Keratinocyte (primary cell): ENCODE measurements around the gene AQP5. TPM values are rescaled to one million over a fixed set of nuclear protein-coding genes. Genes with fewer than 3 reads are reported as not detected.
A peak's percentile ranks its signal among the peaks of the same experiment; 100 is the strongest.

Source experiments
- DNase-seq: peaks from one replicate; pipeline ENCODE4 v3.0.0-alpha.2; 2011; ENCODE audit warnings: low read depth, missing footprints, low spot score
- FAIRE-seq: peaks from 2 replicates; lab custom pipeline; 2011; peaks lifted over from hg19 to GRCh38; lab: Jason Lieb, UNC
- H2AFZ ChIP-seq: 2 replicates; pipeline ENCODE4 v1.6.0; 2012; ENCODE audit warnings: low read length, control low read depth, inconsistent platforms; ENCODE audit not compliant: control insufficient read depth
- H3K27ac ChIP-seq: 2 replicates; pipeline ENCODE4 v1.5.1; 2011; ENCODE audit warnings: low read length; ENCODE audit not compliant: control insufficient read depth, insufficient read depth
- H3K27me3 ChIP-seq: 3 replicates; pipeline ENCODE4 v1.6.0; 2011; ENCODE audit warnings: low read length; ENCODE audit not compliant: control insufficient read depth, insufficient read depth; ENCODE audit errors: extremely low read depth
- H3K36me3 ChIP-seq, 2 experiments: 2 replicates in 1 of 2; 3 replicates in 1 of 2; pipeline ENCODE4 v1.5.1; 2011; ENCODE audit warnings: low read length in 2 of 2, mild to moderate bottlenecking in 1 of 2; ENCODE audit not compliant: control insufficient read depth in 2 of 2, insufficient read depth in 2 of 2; ENCODE audit errors: extremely low read depth in 1 of 2
- H3K4me1 ChIP-seq: 3 replicates; pipeline ENCODE4 v1.5.1; 2011; ENCODE audit warnings: low read length; ENCODE audit not compliant: control insufficient read depth, insufficient read depth; ENCODE audit errors: extremely low read depth
- H3K4me2 ChIP-seq: 3 replicates; pipeline ENCODE4 v1.6.0; 2011; ENCODE audit warnings: low read depth, low read length; ENCODE audit not compliant: control insufficient read depth, insufficient read depth; ENCODE audit errors: extremely low read depth
- H3K4me3 ChIP-seq, 3 experiments: fragments of 200-600 bp in 1 of 3; sonication (generic) in 1 of 3; 2 replicates in 2 of 3; 3 replicates in 1 of 3; pipeline ENCODE4 v1.5.1; 2011 to 2016; ENCODE audit warnings: low read length in 3 of 3, mild to moderate bottlenecking in 3 of 3, control low read depth in 2 of 3, inconsistent platforms in 1 of 3, low read depth in 1 of 3, mixed read lengths in 1 of 3, mixed run types in 1 of 3, moderate library complexity in 1 of 3; ENCODE audit not compliant: control insufficient read depth in 2 of 3, insufficient read depth in 2 of 3; ENCODE audit errors: extremely low read depth in 1 of 3
- H3K79me2 ChIP-seq: 2 replicates; pipeline ENCODE4 v1.6.0; 2012; ENCODE audit warnings: low read length; ENCODE audit not compliant: control insufficient read depth, insufficient read depth
- H3K9ac ChIP-seq: 3 replicates; pipeline ENCODE4 v1.6.0; 2011; ENCODE audit warnings: low read length; ENCODE audit not compliant: control insufficient read depth, insufficient read depth; ENCODE audit errors: extremely low read depth
- H3K9me1 ChIP-seq: 3 replicates; pipeline ENCODE4 v1.6.0; 2011; ENCODE audit warnings: low read length; ENCODE audit not compliant: control insufficient read depth, insufficient read depth; ENCODE audit errors: extremely low read depth
- H3K9me3 ChIP-seq: 2 replicates; pipeline ENCODE4 v1.5.1; 2012; ENCODE audit warnings: low read depth, low read length; ENCODE audit not compliant: control insufficient read depth
- H4K20me1 ChIP-seq: 3 replicates; pipeline ENCODE4 v1.6.0; 2011; ENCODE audit warnings: low read length; ENCODE audit not compliant: control insufficient read depth, insufficient read depth; ENCODE audit errors: extremely low read depth
- CTCF ChIP-seq, 3 experiments: IDR thresholded peaks in 1 of 3; conservative IDR thresholded peaks in 1 of 3; optimal IDR thresholded peaks in 1 of 3; 2 replicates in 2 of 3; 3 replicates in 1 of 3; pipeline versions ENCODE3 to v1.5.1; 2011; ENCODE audit warnings: low read length in 3 of 3, mild to moderate bottlenecking in 3 of 3, moderate library complexity in 2 of 3, control low read depth in 1 of 3, inconsistent platforms in 1 of 3; ENCODE audit not compliant: insufficient read depth in 2 of 3; ENCODE audit errors: extremely low read depth in 1 of 3
- EZH2 ChIP-seq: IDR thresholded peaks from one replicate; pipeline ENCODE4 v1.6.1; 2012; ENCODE audit warnings: inconsistent platforms, mild to moderate bottlenecking, low read length, moderate library complexity
- dilution Hi-C: fragments of 300-500 bp; cut with MboI; formaldehyde crosslinking; loops from one replicate; pipeline ENCODE4 v1.7.0; 2020; ENCODE audit warnings: low sequenced_read_pairs; ENCODE audit not compliant: extremely low pct_ligation_motif_present
- polyA plus RNA-seq, 5 experiments: library from polyadenylated mRNA; depleted of rRNA in 3 of 5; stranded (reverse) in 3 of 5; stranded (forward) in 1 of 5; unstranded in 1 of 5; fragments of >200 nt; gene quantifications; 1 replicate in 1 of 5; 2 replicates in 3 of 5; 3 replicates in 1 of 5; pipeline versions ENCODE4 v1.2.1 to v1.2.3, GENCODE V29; 2011 to 2012; ENCODE audit warnings: missing spikeins in 2 of 5, low read depth in 1 of 5, low replicate concordance in 1 of 5

The AQP5 gene
- polyA plus RNA-seq, 1 donor (not counting 4 experiments of a cell fraction or from before 2014, with no cell fraction given), result not detected

DNA sequence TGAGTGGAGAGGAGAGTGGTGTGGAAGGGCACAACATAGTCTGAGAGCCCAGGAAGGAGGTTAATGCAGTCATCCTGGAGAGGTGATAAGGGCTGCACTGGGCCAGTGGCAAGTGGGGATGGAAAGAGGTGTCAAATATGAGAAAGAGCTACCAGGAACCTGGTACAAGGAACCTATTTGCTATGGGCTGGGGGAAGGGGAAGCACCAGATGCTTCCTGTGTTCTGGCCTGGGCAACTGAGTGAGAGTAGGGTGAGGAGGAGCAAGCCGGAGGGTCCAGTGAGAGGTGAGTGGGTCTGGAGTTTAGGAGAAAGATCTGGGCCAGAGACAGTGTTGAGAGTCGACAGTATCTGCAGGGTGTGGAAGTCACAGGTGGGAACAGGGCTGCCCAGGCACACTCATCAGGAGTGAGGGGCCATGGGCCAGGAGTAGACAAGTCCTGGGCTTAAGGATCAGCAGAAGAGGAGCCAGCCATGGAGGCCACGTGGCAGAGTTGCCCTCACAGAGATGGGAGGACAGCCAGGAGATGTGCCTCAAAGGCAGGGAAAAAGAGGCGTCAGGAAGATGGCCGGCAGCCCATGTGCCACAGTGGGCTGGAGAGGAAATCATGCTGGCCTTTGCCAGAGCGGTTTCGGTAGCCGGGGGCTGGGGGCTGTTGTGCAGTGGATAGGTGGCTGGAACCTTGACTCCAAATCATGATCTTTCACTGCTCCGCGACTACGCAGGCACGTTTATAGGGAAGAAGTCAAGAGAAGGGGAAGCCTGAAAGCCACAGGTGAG is 8.2 kb downstream of the AQP5 start:
- Histone ChIP-seq H3K36me3 (no peaks in the 10 kb centered on the region), H3K79me2 (no peaks in the 10 kb centered on the region), H3K27me3 (peaks cover 14% of the 10 kb centered on the region), H3K9me1 (no peaks in the 10 kb centered on the region), H3K4me2 (no peak overlapping the region), H3K27ac (no peak overlapping the region), H3K9ac (no peak overlapping the region), H2AFZ (no peak overlapping the region), H3K9me3 (no peaks in the 10 kb centered on the region), H4K20me1 (no peaks in the 10 kb centered on the region), H3K4me3 (no peak overlapping the region), H3K4me1 (peaks cover 22% of the 10 kb centered on the region)
- TF ChIP-seq EZH2 (no peak), CTCF (optimal IDR thresholded peaks at IDR 0.05 in 1 of 3, IDR thresholded peaks at IDR 0.05 in 1 of 3, conservative IDR thresholded peaks at IDR 0.05 in 1 of 3; ENCODE audit: extremely low read depth in 1 of 3, insufficient read depth in 2 of 3, low read length in 3 of 3) (no peak)
- dilution Hi-C loops, result no loop called here
- FAIRE-seq (no peak), DNase-seq (no peak)

GRCh38 chr12:49970658-49971057 is 9.0 kb downstream of the AQP5 start:
- no peak overlapping the region for H3K27ac ChIP-seq
- TF ChIP-seq EZH2 (no peak), CTCF (optimal IDR thresholded peaks at IDR 0.05 in 1 of 3, IDR thresholded peaks at IDR 0.05 in 1 of 3, conservative IDR thresholded peaks at IDR 0.05 in 1 of 3; ENCODE audit: extremely low read depth in 1 of 3, insufficient read depth in 2 of 3, low read length in 3 of 3) (no peak)
- no peak overlapping the region for H3K4me3 ChIP-seq
- H3K9me3 ChIP-seq, result no peaks in the 10 kb centered on the region
- H3K9me1 ChIP-seq, result no peaks in the 10 kb centered on the region
- no peaks in the 10 kb centered on the region for H3K36me3 ChIP-seq
- no peaks in the 10 kb centered on the region for H3K79me2 ChIP-seq
- dilution Hi-C loops, result no loop called here
- H3K4me1 ChIP-seq, result peaks cover 22% of the 10 kb centered on the region
- FAIRE-seq (no peak), DNase-seq (no peak)
- H2AFZ ChIP-seq, result peak overlapping the region; percentile 28
- peaks cover 8% of the 10 kb centered on the region for H3K27me3 ChIP-seq
- H4K20me1 ChIP-seq, result no peaks in the 10 kb centered on the region
- H3K9ac ChIP-seq, result no peak overlapping the region
- H3K4me2 ChIP-seq, result peak overlapping the region; percentile 42
